Measurements from ENCODE around the gene MICA.

DNA sequence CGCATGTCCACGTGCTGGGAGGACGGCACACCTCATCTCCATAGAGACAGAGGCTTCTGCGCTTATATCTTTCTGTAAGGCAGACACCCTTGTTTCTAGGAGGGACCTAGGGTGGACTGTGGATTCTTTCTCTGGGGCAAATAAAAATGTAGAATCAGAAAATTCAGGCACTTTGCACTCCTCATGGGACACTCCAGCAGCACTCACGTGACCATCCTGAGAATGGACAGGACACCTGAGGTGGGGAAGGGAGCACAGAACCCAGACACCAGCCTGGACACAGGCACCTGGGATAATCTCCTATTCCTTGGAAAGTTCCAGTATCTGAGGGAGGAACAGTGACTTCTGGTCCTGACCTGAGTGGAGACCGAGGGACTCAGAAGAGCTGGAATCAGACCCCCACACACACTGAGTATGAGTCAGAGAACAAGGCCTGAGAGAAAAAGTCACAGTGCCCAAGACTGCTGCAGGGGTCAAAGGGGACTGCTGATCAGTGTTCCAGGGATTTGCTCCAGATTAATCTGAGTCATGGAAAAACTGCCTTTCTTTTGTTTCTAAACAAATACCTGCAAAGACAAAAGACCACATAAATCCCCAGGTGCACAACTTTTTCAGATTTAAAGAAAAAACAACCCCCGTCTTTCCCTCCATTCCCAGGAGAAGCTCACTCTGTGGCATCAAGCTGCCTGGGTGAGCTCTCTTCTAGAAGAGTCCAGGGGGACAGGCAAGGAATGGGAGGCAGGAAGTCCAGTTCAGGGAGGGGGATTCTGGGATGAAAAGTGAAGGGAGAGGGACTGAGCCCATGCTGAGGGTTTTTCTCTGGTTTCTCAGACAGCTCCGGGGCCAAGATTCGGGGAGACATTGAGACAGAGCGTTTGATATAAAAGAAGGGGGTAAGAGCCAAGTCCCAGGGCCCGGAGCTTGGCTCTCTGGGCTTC, 58.9 kb downstream of the MICA start:
- TF ChIP-seq CTCF (IDR thresholded peaks at IDR 0.05; ENCODE audit: low read length) (no peak), EZH2 (optimal IDR thresholded peaks at IDR 0.05; ENCODE audit: low read depth, low read length) (no peak)
